ENCODE measurements around the gene PLOD3. TPM values are rescaled to one million over a fixed set of nuclear protein-coding genes. Genes with fewer than 3 reads are reported as not detected.

PLOD3 gene
- polyA plus RNA-seq, 1 experiment = 187 TPM

GRCh38 chr7:101175664-101176063, 41.7 kb downstream of the PLOD3 start:
- ChIA-PET POLR2A (no interaction called here), CTCF (interaction anchor here (1.1 to 2.9 kb wide), 4 partner anchors 11 to 81 kb away, joined by 3 to 25 read pairs (median 3); no protein-coding TSS in a partner anchor)
- Histone ChIP-seq H3K27me3 (ENCODE audit: control insufficient read depth, insufficient read depth, low read length) (peaks cover 64% of the 10 kb centered on the region), H3K4me3 (ENCODE audit: low read depth, low read length) (no peak overlapping the region), H3K36me3 (ENCODE audit: control insufficient read depth, insufficient read depth, low read length) (no peaks in the 10 kb centered on the region)
- DNase-seq (ENCODE audit: low read depth) = no peak
- TF ChIP-seq CTCF (IDR thresholded peaks at IDR 0.05; ENCODE audit: insufficient read depth, low read depth, low read length) = no peak

- ChIA-PET CTCF (interaction anchor here (0.6 to 2.7 kb wide), 9 partner anchors 18 to 1175 kb away, joined by 3 to 25 read pairs (median 3); no protein-coding TSS in a partner anchor), POLR2A (no interaction called here)
- no peak for TF ChIP-seq CTCF (IDR thresholded peaks at IDR 0.05; ENCODE audit: insufficient read depth, low read depth, low read length)
- Histone ChIP-seq H3K27me3 (ENCODE audit: control insufficient read depth, insufficient read depth, low read length) (peaks cover 64% of the 10 kb centered on the region), H3K4me3 (ENCODE audit: low read depth, low read length) (no peak overlapping the region), H3K36me3 (ENCODE audit: control insufficient read depth, insufficient read depth, low read length) (no peaks in the 10 kb centered on the region)
- no peak for DNase-seq (ENCODE audit: low read depth)
These were observed 43.0 kb downstream of the PLOD3 start for GRCh38 chr7:101174322-101174854.

- H3K27me3 ChIP-seq (ENCODE audit: control insufficient read depth, insufficient read depth, low read length) = peaks cover 58% of the 10 kb centered on the region
- H3K4me3 ChIP-seq (ENCODE audit: low read depth, low read length) = no peak overlapping the region
- no peak for DNase-seq (ENCODE audit: low read depth)
- H3K36me3 ChIP-seq (ENCODE audit: control insufficient read depth, insufficient read depth, low read length) = no peaks in the 10 kb centered on the region
- ChIA-PET CTCF (interaction anchor here (0.8 to 2.7 kb wide), 7 partner anchors 8 to 117 kb away, joined by 3 to 25 read pairs (median 3); partner anchors contain the start of gene VGF), POLR2A (interaction anchor here (0.6 kb wide), 1 partner anchor 89 kb away, joined by 3 read pairs; the partner anchor contains the start of gene TRIM56)
- no peak for TF ChIP-seq CTCF (IDR thresholded peaks at IDR 0.05; ENCODE audit: insufficient read depth, low read depth, low read length)
These were observed 43.6 kb downstream of the PLOD3 start for GRCh38 chr7:101173752-101174244.

GRCh38 chr7:101172854-101173751, 44.3 kb downstream of the PLOD3 start:
- no peaks in the 10 kb centered on the region for H3K36me3 ChIP-seq (ENCODE audit: control insufficient read depth, insufficient read depth, low read length)
- ChIA-PET POLR2A (interaction anchor here (0.6 kb wide), 1 partner anchor 88 kb away, joined by 3 read pairs; the partner anchor contains the start of gene TRIM56), CTCF (interaction anchor here (0.8 to 2.7 kb wide), 6 partner anchors 8 to 118 kb away, joined by 3 to 25 read pairs (median 4); partner anchors contain the start of gene VGF)
- no peak for DNase-seq (ENCODE audit: low read depth)
- H3K27me3 ChIP-seq (ENCODE audit: control insufficient read depth, insufficient read depth, low read length) = peaks cover 58% of the 10 kb centered on the region
- H3K4me3 ChIP-seq (ENCODE audit: low read depth, low read length) = peak overlapping the region; percentile 29
- TF ChIP-seq CTCF (IDR thresholded peaks at IDR 0.05; ENCODE audit: insufficient read depth, low read depth, low read length) = no peak

All from BJ (cell line).